Type B pancreatic cell (in vitro differentiated cells): Measurements from ENCODE around the gene ZNF519. TPM values are rescaled to one million over a fixed set of nuclear protein-coding genes. Genes with fewer than 3 reads are reported as not detected.
"Not testable (repeated sequence)": the region's sequence is repeated elsewhere in the genome, so short reads cannot be mapped to it uniquely, and the experiment has no call there.

ENCODE experiments used
- DNase-seq: peaks from one replicate; pipeline ENCODE4 v3.0.0; 2021; ENCODE audit warnings: mixed read lengths; ENCODE audit not compliant: unreplicated experiment; ENCODE audit errors: extremely low spot score
- H3K27ac Mint-ChIP-seq: 2 replicates; pipeline ENCODE4 v1.8.0; 2021; ENCODE audit warnings: mild to moderate bottlenecking, mixed read lengths
- H3K27me3 Mint-ChIP-seq: 2 replicates; pipeline ENCODE4 v1.8.0; 2021; ENCODE audit warnings: mixed read lengths
- H3K36me3 Mint-ChIP-seq: 2 replicates; pipeline ENCODE4 v1.8.0; 2021; ENCODE audit warnings: mixed read lengths
- H3K4me1 Mint-ChIP-seq: one replicate; pipeline ENCODE4 v1.8.0; 2021; ENCODE audit warnings: mixed read lengths; ENCODE audit not compliant: unreplicated experiment
- H3K4me3 Mint-ChIP-seq: 2 replicates; pipeline ENCODE4 v1.8.0; 2021; ENCODE audit warnings: mild to moderate bottlenecking, mixed read lengths
- H3K9me3 Mint-ChIP-seq: 2 replicates; pipeline ENCODE4 v1.8.0; 2021; ENCODE audit warnings: mixed read lengths
- CTCF ChIP-seq: fragments of 200-600 bp; sonication (generic); conservative IDR thresholded peaks from 2 replicates; pipeline ENCODE4 v1.5.0; 2021; ENCODE audit warnings: antibody characterized with exemption, mild to moderate bottlenecking
- long read RNA-seq: library from polyadenylated mRNA; unstranded; transcript quantifications from one replicate; pipeline ENCODE4 v2.0.0, GENCODE V29; 2020
- total RNA-seq: library from RNA; stranded (reverse); gene quantifications from 2 replicates; pipeline ENCODE4 v1.2.1, GENCODE V29; 2021; ENCODE audit warnings: low replicate concordance

Gene ZNF519
- 10.5 and 31.4 TPM in 2 replicates for total RNA-seq
- long read RNA-seq, transcript ZNF519-204 (2 exons, 599 nt) = major isoform, 8 of 16 reads
- long read RNA-seq, transcript ZNF519-207 (3 exons, 2,830 nt) = minor isoform, 6 of 16 reads
- long read RNA-seq, partial matches to known transcripts = 0 of 16 reads
- long read RNA-seq, other reads (novel, unspliced or antisense) = 2 of 16 reads

GRCh38 chr18:14132271-14132700 lies at the start of gene ZNF519:
TSS of gene ZNF519 (minus strand) at chr18:14132435. CDS start at chr18:14132277, 158 bp downstream.
- Mint-ChIP-seq H3K27ac (peak within 1 kb of the TSS; percentile 90), H3K4me3 (peak within 1 kb of the TSS; percentile 96), H3K36me3 (peaks cover 12% of the 10 kb centered on the region)
- not testable (repeated sequence) for H3K9me3 Mint-ChIP-seq, H3K4me1 Mint-ChIP-seq, H3K27me3 Mint-ChIP-seq
- DNase-seq = peak; percentile 85

GRCh38 chr18:14179306-14179705 lies 47.1 kb upstream of the ZNF519 start:
- Mint-ChIP-seq H3K36me3 (no peaks in the 10 kb centered on the region), H3K4me1 (no peaks in the 10 kb centered on the region), H3K9me3 (peaks cover 10% of the 10 kb centered on the region), H3K4me3 (no peak overlapping the region), H3K27me3 (no peaks in the 10 kb centered on the region), H3K27ac (no peak overlapping the region)
- no peak for TF ChIP-seq CTCF
- no peak for DNase-seq

- not testable (repeated sequence) for DNase-seq, H3K4me3 Mint-ChIP-seq, H3K27me3 Mint-ChIP-seq, H3K9me3 Mint-ChIP-seq, H3K4me1 Mint-ChIP-seq, H3K27ac Mint-ChIP-seq, H3K36me3 Mint-ChIP-seq
These were observed 46.3 kb upstream of the ZNF519 start for GRCh38 chr18:14178321-14179196.

- not testable (repeated sequence) for H3K27ac Mint-ChIP-seq, H3K4me1 Mint-ChIP-seq, H3K9me3 Mint-ChIP-seq, H3K4me3 Mint-ChIP-seq, H3K27me3 Mint-ChIP-seq, H3K36me3 Mint-ChIP-seq
- peak; percentile 60 for DNase-seq
These were observed 45.5 kb upstream of the ZNF519 start for GRCh38 chr18:14177540-14178320.

GRCh38 chr18:14175404-14175803 lies 43.2 kb upstream of the ZNF519 start:
- H3K36me3 Mint-ChIP-seq, H3K4me1 Mint-ChIP-seq, H3K27me3 Mint-ChIP-seq, DNase-seq, H3K9me3 Mint-ChIP-seq, H3K27ac Mint-ChIP-seq, H3K4me3 Mint-ChIP-seq: not testable (repeated sequence)

- no peak overlapping the region for H3K4me3 Mint-ChIP-seq
- H3K27me3 Mint-ChIP-seq = no peaks in the 10 kb centered on the region
- H3K36me3 Mint-ChIP-seq = no peaks in the 10 kb centered on the region
- no peak overlapping the region for H3K27ac Mint-ChIP-seq
- peaks cover 6% of the 10 kb centered on the region for H3K9me3 Mint-ChIP-seq
- H3K4me1 Mint-ChIP-seq = no peaks in the 10 kb centered on the region
- no peak for TF ChIP-seq CTCF
- DNase-seq = peak; percentile 60
These were observed 42.5 kb upstream of the ZNF519 start for GRCh38 chr18:14174706-14175085.

GRCh38 chr18:14174002-14174705 lies 41.9 kb upstream of the ZNF519 start:
- not testable (repeated sequence) for DNase-seq, H3K9me3 Mint-ChIP-seq, H3K27me3 Mint-ChIP-seq, H3K27ac Mint-ChIP-seq, H3K4me3 Mint-ChIP-seq, H3K36me3 Mint-ChIP-seq, H3K4me1 Mint-ChIP-seq

- H3K4me1 Mint-ChIP-seq, H3K4me3 Mint-ChIP-seq, H3K36me3 Mint-ChIP-seq, H3K9me3 Mint-ChIP-seq, H3K27me3 Mint-ChIP-seq, H3K27ac Mint-ChIP-seq: not testable (repeated sequence)
- DNase-seq = peak; percentile 58
These were observed 41.1 kb upstream of the ZNF519 start for GRCh38 chr18:14173116-14173951.

GRCh38 chr18:14172142-14173115 lies 40.2 kb upstream of the ZNF519 start:
- not testable (repeated sequence) for H3K27me3 Mint-ChIP-seq, H3K27ac Mint-ChIP-seq, H3K36me3 Mint-ChIP-seq, DNase-seq, H3K4me3 Mint-ChIP-seq, H3K9me3 Mint-ChIP-seq, H3K4me1 Mint-ChIP-seq
